Esophagus squamous epithelium (tissue), 5 donors: Measurements from ENCODE around the gene ZAP70. TPM values are rescaled to one million over a fixed set of nuclear protein-coding genes. Genes with fewer than 3 reads are reported as not detected.
A peak's percentile ranks its signal among the peaks of the same experiment; 100 is the strongest.

Experiments used
- DNase-seq: peaks from one replicate; lab custom pipeline; 2025; lab: John Stamatoyannopoulos, UW
- H3K27ac ChIP-seq, 4 donors: fragments of 200-600 bp; sonication (generic); one replicate each; pipeline ENCODE4 v1.5.1; 2016 to 2019; ENCODE audit warnings: mild to moderate bottlenecking in 1 of 4
- H3K27me3 ChIP-seq, 4 donors: fragments of 200-600 bp; sonication (generic); 1 replicate in 3 of 4; 2 replicates in 1 of 4; pipeline versions ENCODE4 v1.5.1 to v1.6.0; 2017 to 2021; ENCODE audit warnings: antibody characterized with exemption in 1 of 4
- H3K36me3 ChIP-seq, 3 donors: fragments of 200-600 bp; sonication (generic); one replicate each; pipeline ENCODE4 v1.5.1; 2016 to 2019
- H3K4me1 ChIP-seq, 3 donors: fragments of 200-600 bp; sonication (generic); one replicate each; pipeline ENCODE4 v1.5.1; 2017 to 2019
- H3K4me3 ChIP-seq, 4 donors: fragments of 200-600 bp; sonication (generic); 1 replicate in 3 of 4; 2 replicates in 1 of 4; pipeline ENCODE4 v1.5.1; 2016 to 2019; ENCODE audit warnings: mild to moderate bottlenecking in 2 of 4, moderate library complexity in 1 of 4
- H3K9me3 ChIP-seq, 3 donors: fragments of 200-600 bp; sonication (generic); one replicate each; pipeline ENCODE4 v1.5.1; 2016 to 2019
- POLR2A ChIP-seq, 4 donors: fragments of 450-650 bp; IDR thresholded peaks; one replicate each; pipeline ENCODE4 v1.6.1; 2017; ENCODE audit warnings: antibody characterized with exemption in 4 of 4, mild to moderate bottlenecking in 4 of 4, moderate library complexity in 3 of 4
- WGBS, 2 donors: methylation state at CpG; one replicate each; pipeline ENCODE4 v1.1.5; 2018; 5-methylcytosine and 5-hydroxymethylcytosine counted together
- intact Hi-C: fragments of 100-400 bp; cut with DNase I; formaldehyde crosslinking; loops from one replicate; pipeline ENCODE4 v1.15.0; 2022
- total RNA-seq, 4 donors: library from RNA; depleted of rRNA; stranded (reverse); fragments of >200 nt; gene quantifications; one replicate each; pipeline ENCODE4 v1.1.0, GENCODE V29; 2016
- TF ChIP-seq, protein P1 (sequence below), 6 experiments: fragments of 450-650 bp in 4 of 6; fragments of 200-600 bp in 2 of 6; sonication (generic) in 2 of 6; IDR thresholded peaks; one replicate each; pipeline ENCODE4 v1.5.1; 2016 to 2019; ENCODE audit warnings: antibody characterized with exemption in 6 of 6, mild to moderate bottlenecking in 4 of 6, moderate library complexity in 4 of 6
- donor health status: DM: yes; HTN: yes; CAD: no.

The ZAP70 gene
- total RNA-seq, 4 donors from 2014 or later, result 2.2 to 7.8 (median 3.3) TPM

DNA sequence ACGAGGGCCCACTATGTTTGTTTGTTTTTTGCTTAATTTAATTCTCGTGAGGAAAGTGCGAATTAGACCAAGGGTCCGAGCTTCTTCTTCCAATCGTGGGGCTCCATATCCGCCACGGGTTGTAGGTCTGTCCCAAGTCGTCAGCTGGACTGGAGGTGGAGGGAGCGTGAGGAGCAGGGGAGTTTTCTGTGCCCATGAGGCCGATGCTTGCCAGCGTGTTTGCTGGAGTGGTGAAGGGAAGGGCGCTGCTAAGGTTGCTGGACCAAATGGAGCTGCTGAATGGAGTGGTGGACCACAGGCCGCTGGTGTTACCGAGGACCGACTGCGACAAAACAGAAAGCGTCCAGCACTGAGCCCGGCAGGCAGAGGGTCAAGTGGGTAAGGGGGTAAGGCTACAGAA, 43.7 kb downstream of the ZAP70 start:
- no peak for DNase-seq
- intact Hi-C loops, result no loop called here
- no peak overlapping the region for H3K4me3 ChIP-seq
- H3K27ac ChIP-seq, result no peak overlapping the region
- no peaks in the 10 kb centered on the region for H3K9me3 ChIP-seq
- H3K4me1 ChIP-seq, result peaks cover 9 to 43% (median 10%) of the 10 kb centered on the region in 3 donors
- H3K27me3 ChIP-seq, result no peaks in the 10 kb centered on the region
- H3K36me3 ChIP-seq, result peaks cover 19 to 73% (median 20%) of the 10 kb centered on the region in 3 donors
- TF ChIP-seq, protein P1, sequence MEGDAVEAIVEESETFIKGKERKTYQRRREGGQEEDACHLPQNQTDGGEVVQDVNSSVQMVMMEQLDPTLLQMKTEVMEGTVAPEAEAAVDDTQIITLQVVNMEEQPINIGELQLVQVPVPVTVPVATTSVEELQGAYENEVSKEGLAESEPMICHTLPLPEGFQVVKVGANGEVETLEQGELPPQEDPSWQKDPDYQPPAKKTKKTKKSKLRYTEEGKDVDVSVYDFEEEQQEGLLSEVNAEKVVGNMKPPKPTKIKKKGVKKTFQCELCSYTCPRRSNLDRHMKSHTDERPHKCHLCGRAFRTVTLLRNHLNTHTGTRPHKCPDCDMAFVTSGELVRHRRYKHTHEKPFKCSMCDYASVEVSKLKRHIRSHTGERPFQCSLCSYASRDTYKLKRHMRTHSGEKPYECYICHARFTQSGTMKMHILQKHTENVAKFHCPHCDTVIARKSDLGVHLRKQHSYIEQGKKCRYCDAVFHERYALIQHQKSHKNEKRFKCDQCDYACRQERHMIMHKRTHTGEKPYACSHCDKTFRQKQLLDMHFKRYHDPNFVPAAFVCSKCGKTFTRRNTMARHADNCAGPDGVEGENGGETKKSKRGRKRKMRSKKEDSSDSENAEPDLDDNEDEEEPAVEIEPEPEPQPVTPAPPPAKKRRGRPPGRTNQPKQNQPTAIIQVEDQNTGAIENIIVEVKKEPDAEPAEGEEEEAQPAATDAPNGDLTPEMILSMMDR (IDR thresholded peaks at IDR 0.05), result no peak
- 91 to 92% methylated on average over 13 to 16 of the region's 18 CpGs for WGBS, 2 donors

DNA sequence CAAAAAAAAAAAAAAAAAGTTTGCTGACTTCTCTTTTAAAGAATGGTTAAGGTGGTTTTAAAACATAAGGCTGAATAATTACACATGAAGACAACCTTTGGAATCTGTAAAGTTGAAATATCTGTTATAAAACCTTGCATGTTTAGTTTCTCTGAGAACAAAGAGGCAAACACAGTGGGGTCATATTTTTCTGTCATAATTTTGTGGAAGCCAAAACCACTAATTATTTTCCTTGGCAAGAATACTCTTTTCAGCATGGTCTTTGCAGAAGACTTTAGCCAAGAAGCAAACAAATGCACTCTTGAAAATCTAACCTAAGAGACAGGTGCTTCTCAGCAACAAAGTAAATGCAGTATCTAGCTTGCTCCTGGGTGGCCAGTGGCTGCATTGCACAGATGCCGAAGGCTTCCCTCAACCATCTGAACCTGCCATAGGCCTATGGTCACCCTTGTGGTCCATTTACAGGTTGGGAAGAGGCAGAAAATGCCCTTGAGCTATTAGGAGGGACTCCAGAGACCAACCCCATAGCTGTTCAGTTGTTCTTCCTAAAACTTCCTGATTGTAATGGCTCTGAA, 44.8 kb downstream of the ZAP70 start:
- H3K9me3 ChIP-seq, result no peaks in the 10 kb centered on the region
- H3K27ac ChIP-seq, result no peak overlapping the region
- no CpG with 5 or more reads among the region's 1 CpG for WGBS, 2 donors
- H3K4me3 ChIP-seq, result no peak overlapping the region
- peaks cover 19 to 80% (median 20%) of the 10 kb centered on the region in 3 donors for H3K36me3 ChIP-seq
- no peak for DNase-seq
- H3K27me3 ChIP-seq, result no peaks in the 10 kb centered on the region
- H3K4me1 ChIP-seq, result peaks cover 9 to 34% (median 10%) of the 10 kb centered on the region in 3 donors
- intact Hi-C loops, result no loop called here
- TF ChIP-seq, protein P1 (IDR thresholded peaks at IDR 0.05), result no peak
- no peak for TF ChIP-seq POLR2A (IDR thresholded peaks at IDR 0.05)

DNA sequence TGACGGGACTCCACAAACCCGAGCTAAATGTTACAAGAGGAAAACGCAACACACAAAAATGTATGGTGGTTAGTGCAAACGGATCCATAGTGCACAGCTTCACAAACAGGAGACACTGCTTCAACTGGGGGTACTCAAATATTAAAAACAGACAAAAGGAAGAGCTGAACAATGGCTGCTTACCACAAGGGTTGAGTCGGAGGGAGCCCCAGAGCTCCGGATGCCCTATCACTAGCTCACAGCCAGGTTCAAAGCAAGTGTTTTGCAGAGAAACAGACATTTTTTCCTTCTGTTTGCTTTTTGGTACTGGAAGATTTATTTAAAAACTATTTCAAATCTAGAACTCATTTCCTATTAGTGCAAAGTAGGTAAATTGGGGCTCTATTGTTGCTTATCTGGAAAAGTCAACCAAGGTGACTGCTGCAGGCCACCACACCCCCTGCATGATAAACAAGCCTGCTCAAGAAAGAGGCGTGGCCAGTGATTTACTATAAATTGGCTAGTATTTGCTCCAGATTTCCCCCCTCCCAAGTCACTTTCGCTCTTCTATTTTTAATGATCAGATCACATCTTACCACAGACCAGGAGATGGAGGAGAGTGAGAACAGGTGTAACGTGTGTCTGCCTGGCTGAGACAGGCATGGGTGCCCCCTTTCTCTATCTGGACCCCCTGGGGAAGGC, 46.5 kb downstream of the ZAP70 start:
- peak overlapping the region in 1 of 4 donors; percentile 7 for H3K27ac ChIP-seq
- DNase-seq, result no peak
- peaks cover 17 to 96% (median 26%) of the 10 kb centered on the region in 3 donors for H3K36me3 ChIP-seq
- peaks cover 4 to 23% (median 5%) of the 10 kb centered on the region in 3 donors for H3K4me1 ChIP-seq
- TF ChIP-seq, protein P1 (IDR thresholded peaks at IDR 0.05), result no peak
- TF ChIP-seq POLR2A (IDR thresholded peaks at IDR 0.05), result no peak
- no peaks in the 10 kb centered on the region for H3K27me3 ChIP-seq
- intact Hi-C loops, result no loop called here
- 83 to 89% methylated on average over 9 of the region's 9 CpGs for WGBS, 2 donors
- no peaks in the 10 kb centered on the region for H3K9me3 ChIP-seq
- H3K4me3 ChIP-seq, result no peak overlapping the region

DNA sequence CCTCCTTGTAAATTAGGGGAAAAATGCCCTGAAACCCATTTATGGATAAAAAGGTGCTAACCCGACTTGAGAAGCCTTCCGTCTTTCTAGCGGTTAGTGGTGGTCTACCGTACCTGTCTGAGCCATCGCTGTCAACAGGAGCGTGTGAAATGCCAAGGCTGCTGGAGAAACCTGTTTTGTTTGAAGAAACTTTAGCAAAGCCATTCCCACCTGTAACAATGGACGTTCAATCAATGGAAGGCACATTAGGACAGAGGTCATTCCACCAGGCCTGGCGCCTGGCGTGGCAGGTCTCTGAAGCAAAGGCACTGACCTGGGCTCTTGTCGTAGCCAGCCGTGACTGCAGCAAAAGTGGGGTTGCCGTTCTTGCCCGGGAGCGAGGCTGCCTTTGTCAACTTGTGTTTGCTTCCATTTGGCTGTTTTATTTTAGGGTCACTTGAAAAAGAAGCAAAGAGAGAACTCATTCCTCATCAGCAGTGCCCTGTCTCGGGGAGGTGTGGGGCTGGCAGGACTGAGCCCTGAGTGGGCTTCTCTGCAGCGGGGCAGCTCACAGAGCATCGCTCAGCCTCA, 47.2 kb downstream of the ZAP70 start:
- DNase-seq, result no peak
- Histone ChIP-seq H3K27ac (peak overlapping the region in 1 of 4 donors; percentile 7), H3K4me1 (peaks cover 0 to 16% (median under 1%) of the 10 kb centered on the region in 3 donors), H3K9me3 (no peaks in the 10 kb centered on the region), H3K36me3 (peaks cover 22 to 99% (median 31%) of the 10 kb centered on the region in 3 donors), H3K4me3 (no peak overlapping the region), H3K27me3 (no peaks in the 10 kb centered on the region)
- intact Hi-C loops, result no loop called here
- TF ChIP-seq POLR2A (IDR thresholded peaks at IDR 0.05), result no peak
- TF ChIP-seq, protein P1 (IDR thresholded peaks at IDR 0.05), result no peak
- 94% methylated on average over 8 to 13 of the region's 17 CpGs for WGBS, 2 donors

DNA sequence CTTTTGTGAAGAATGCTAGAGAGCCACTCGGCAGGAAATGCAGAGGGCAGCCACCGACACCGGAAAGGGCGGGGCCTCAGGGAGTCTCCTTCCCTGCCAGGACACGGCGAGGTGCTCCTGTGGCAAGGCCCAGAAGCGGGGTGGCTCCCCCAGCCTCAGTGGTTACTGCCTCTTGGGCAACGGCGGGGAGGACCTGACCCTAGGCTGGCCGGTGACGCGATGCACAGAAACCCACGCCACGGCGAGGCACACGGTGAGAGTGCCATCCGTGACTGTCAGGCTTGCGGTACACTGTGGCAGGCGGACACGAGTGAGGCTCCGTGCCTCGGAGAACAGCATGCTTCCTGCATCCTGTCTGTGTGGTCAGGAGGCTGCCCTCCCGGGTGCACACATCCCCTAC, 47.8 kb downstream of the ZAP70 start:
- no peak for TF ChIP-seq POLR2A (IDR thresholded peaks at IDR 0.05)
- TF ChIP-seq, protein P1 (IDR thresholded peaks at IDR 0.05), result no peak
- no peak for DNase-seq
- intact Hi-C loops, result no loop called here
- 77 to 80% methylated on average over 10 to 11 of the region's 23 CpGs for WGBS, 2 donors
- H3K9me3 ChIP-seq, result no peaks in the 10 kb centered on the region
- H3K4me1 ChIP-seq, result peaks cover 0 to 13% (median 0%) of the 10 kb centered on the region in 3 donors
- peaks cover 26 to 99% (median 31%) of the 10 kb centered on the region in 3 donors for H3K36me3 ChIP-seq
- H3K27ac ChIP-seq, result no peak overlapping the region
- no peaks in the 10 kb centered on the region for H3K27me3 ChIP-seq
- no peak overlapping the region for H3K4me3 ChIP-seq
